Trophoblast cell (in vitro differentiated cells and primary cell): ENCODE results near the gene STK16.

ENCODE experiments used
- DNase-seq, 2 donors: peaks; one replicate each; pipeline ENCODE4 v3.0.0-alpha.2; 2016
- H2AFZ ChIP-seq: 2 replicates; pipeline ENCODE4 v1.6.1; 2013; ENCODE audit warnings: low read length, moderate library complexity, mild to moderate bottlenecking; ENCODE audit not compliant: insufficient read depth, poor library complexity
- H2AK5ac ChIP-seq: 2 replicates; pipeline ENCODE4 v1.6.1; 2013; ENCODE audit warnings: mild to moderate bottlenecking, low read length
- H2BK120ac ChIP-seq: 2 replicates; pipeline ENCODE4 v1.6.1; 2013; ENCODE audit warnings: low read length, mild to moderate bottlenecking, moderate library complexity; ENCODE audit not compliant: insufficient read depth, poor library complexity
- H2BK12ac ChIP-seq: 2 replicates; pipeline ENCODE4 v1.6.1; 2013; ENCODE audit warnings: mild to moderate bottlenecking, low read length, moderate library complexity
- H2BK5ac ChIP-seq: 2 replicates; pipeline ENCODE4 v1.6.1; 2013; ENCODE audit warnings: low read length, low read depth, moderate library complexity, mild to moderate bottlenecking; ENCODE audit not compliant: poor library complexity
- H3K14ac ChIP-seq: 2 replicates; pipeline ENCODE4 v1.6.1; 2013; ENCODE audit warnings: mild to moderate bottlenecking, low read length
- H3K18ac ChIP-seq: 2 replicates; pipeline ENCODE4 v1.6.1; 2013; ENCODE audit warnings: mild to moderate bottlenecking, low read length
- H3K23ac ChIP-seq: 2 replicates; pipeline ENCODE4 v1.6.1; 2013; ENCODE audit warnings: low read length
- H3K27ac ChIP-seq: 2 replicates; pipeline ENCODE4 v1.5.1; 2013; ENCODE audit warnings: low read depth, mild to moderate bottlenecking, inconsistent platforms, low read length, moderate library complexity
- H3K27me3 ChIP-seq: 2 replicates; pipeline ENCODE4 v1.6.1; 2013; ENCODE audit warnings: inconsistent platforms, mild to moderate bottlenecking, low read length, moderate library complexity; ENCODE audit not compliant: insufficient read depth
- H3K36me3 ChIP-seq, 2 experiments: 1 replicate in 1 of 2; 2 replicates in 1 of 2; pipeline ENCODE4 v1.6.1; 2013; ENCODE audit warnings: low read length in 2 of 2, mild to moderate bottlenecking in 2 of 2, moderate library complexity in 1 of 2; ENCODE audit not compliant: insufficient read depth in 2 of 2, control insufficient read depth in 1 of 2
- H3K4ac ChIP-seq: 2 replicates; pipeline ENCODE4 v1.6.1; 2013; ENCODE audit warnings: low read depth, mild to moderate bottlenecking, low read length, moderate library complexity
- H3K4me1 ChIP-seq, 2 experiments: 1 replicate in 1 of 2; 2 replicates in 1 of 2; pipeline ENCODE4 v1.6.1; 2013; ENCODE audit warnings: low read length in 2 of 2, mild to moderate bottlenecking in 2 of 2, moderate library complexity in 1 of 2; ENCODE audit not compliant: insufficient read depth in 2 of 2, control insufficient read depth in 1 of 2
- H3K4me2 ChIP-seq: 2 replicates; pipeline ENCODE4 v1.6.1; 2013; ENCODE audit warnings: inconsistent platforms, mild to moderate bottlenecking, low read length, moderate library complexity
- H3K4me3 ChIP-seq: 2 replicates; pipeline ENCODE4 v1.5.1; 2013; ENCODE audit warnings: mild to moderate bottlenecking, low read depth, low read length, inconsistent platforms
- H3K79me1 ChIP-seq: one replicate; pipeline ENCODE4 v1.6.1; 2013; ENCODE audit warnings: low read length
- H3K79me2 ChIP-seq: 2 replicates; pipeline ENCODE4 v1.6.1; 2013; ENCODE audit warnings: low read length, mild to moderate bottlenecking; ENCODE audit not compliant: control insufficient read depth, insufficient read depth, poor library complexity
- H3K9ac ChIP-seq: 2 replicates; pipeline ENCODE4 v1.6.1; 2013; ENCODE audit warnings: mild to moderate bottlenecking, low read length
- H3K9me3 ChIP-seq: 2 replicates; pipeline ENCODE4 v1.6.1; 2013; ENCODE audit warnings: low read depth, mild to moderate bottlenecking, control low read depth, inconsistent platforms, low read length; ENCODE audit not compliant: insufficient read depth
- H4K12ac ChIP-seq: 2 replicates; pipeline ENCODE4 v1.6.1; 2013; ENCODE audit warnings: low read depth, mild to moderate bottlenecking, low read length, moderate library complexity
- H4K8ac ChIP-seq: 2 replicates; pipeline ENCODE4 v1.6.1; 2013; ENCODE audit warnings: low read depth, mild to moderate bottlenecking, low read length, moderate library complexity
- H4K91ac ChIP-seq: one replicate; pipeline ENCODE4 v1.6.1; 2013; ENCODE audit warnings: low read depth, mild to moderate bottlenecking, low read length, moderate library complexity
- WGBS: extraction: QIAGEN DNeasy Blood & Tissue Kit; methylation state at CpG from one replicate; pipeline ENCODE4 v1.1.7; 2013; ENCODE audit warnings: missing lambda C conversion rate; ENCODE audit not compliant: insufficient read length, insufficient coverage; ENCODE audit errors: extremely low coverage; 5-methylcytosine and 5-hydroxymethylcytosine counted together

STK16 gene

GRCh38 chr2:219220652-219221402, 24.5 kb upstream of the STK16 start:
- H4K91ac ChIP-seq: no peak overlapping the region
- H3K14ac ChIP-seq: no peak overlapping the region
- no CpG with 5 or more reads among the region's 19 CpGs for WGBS

GRCh38 chr2:219221957-219222518, 23.2 kb upstream of the STK16 start:
- Histone ChIP-seq H3K27me3 (no peaks in the 10 kb centered on the region), H3K9ac (no peak overlapping the region), H4K91ac (no peak overlapping the region), H3K9me3 (no peaks in the 10 kb centered on the region), H3K4me1 (peaks cover 10 to 13% of the 10 kb centered on the region in 2 experiments), H4K12ac (no peak overlapping the region), H2BK120ac (no peak overlapping the region), H3K23ac (no peak overlapping the region), H3K79me1 (peaks cover 12% of the 10 kb centered on the region), H3K4me3 (no peak overlapping the region), H3K14ac (no peak overlapping the region), H2AFZ (no peak overlapping the region), H3K79me2 (peaks cover 8% of the 10 kb centered on the region), H4K8ac (no peak overlapping the region), H3K4ac (no peak overlapping the region), H2BK5ac (no peak overlapping the region), H2BK12ac (no peak overlapping the region), H3K18ac (no peak overlapping the region), H3K36me3 (peaks cover 59 to 63% of the 10 kb centered on the region in 2 experiments), H3K27ac (no peak overlapping the region), H2AK5ac (no peak overlapping the region), H3K4me2 (no peak overlapping the region)
- no CpG with 5 or more reads among the region's 16 CpGs for WGBS
- DNase-seq: no peak

More at GRCh38 chr2:219220652-219221402, 24.5 kb upstream of the STK16 start:
- no peak overlapping the region for H2BK12ac ChIP-seq
- H3K4me1 ChIP-seq: peaks cover 10 to 15% of the 10 kb centered on the region in 2 experiments
- H4K12ac ChIP-seq: no peak overlapping the region
- peaks cover 12% of the 10 kb centered on the region for H3K79me1 ChIP-seq
- no peak overlapping the region for H2AFZ ChIP-seq
- peaks cover 59 to 61% of the 10 kb centered on the region in 2 experiments for H3K36me3 ChIP-seq
- H2BK120ac ChIP-seq: no peak overlapping the region
- H3K23ac ChIP-seq: no peak overlapping the region
- no peak overlapping the region for H3K4me3 ChIP-seq
- DNase-seq: no peak
- no peak overlapping the region for H2BK5ac ChIP-seq
- no peaks in the 10 kb centered on the region for H3K27me3 ChIP-seq
- H2AK5ac ChIP-seq: no peak overlapping the region
- no peak overlapping the region for H3K9ac ChIP-seq
- H3K4me2 ChIP-seq: no peak overlapping the region
- H3K79me2 ChIP-seq: peaks cover 8% of the 10 kb centered on the region
- no peak overlapping the region for H3K18ac ChIP-seq
- no peaks in the 10 kb centered on the region for H3K9me3 ChIP-seq
- no peak overlapping the region for H3K27ac ChIP-seq
- H4K8ac ChIP-seq: no peak overlapping the region
- no peak overlapping the region for H3K4ac ChIP-seq

- H3K9me3 ChIP-seq: no peaks in the 10 kb centered on the region
- H3K23ac ChIP-seq: no peak overlapping the region
- no peak overlapping the region for H3K9ac ChIP-seq
- H3K4ac ChIP-seq: no peak overlapping the region
- H4K12ac ChIP-seq: no peak overlapping the region
- no peak overlapping the region for H4K91ac ChIP-seq
- peaks cover 59 to 63% of the 10 kb centered on the region in 2 experiments for H3K36me3 ChIP-seq
- no peak overlapping the region for H2AFZ ChIP-seq
- no peak overlapping the region for H3K4me3 ChIP-seq
- no peak overlapping the region for H4K8ac ChIP-seq
- H3K27me3 ChIP-seq: no peaks in the 10 kb centered on the region
- no peak overlapping the region for H2AK5ac ChIP-seq
- H3K14ac ChIP-seq: no peak overlapping the region
- WGBS: no CpG with 5 or more reads among the region's 31 CpGs
- H3K4me1 ChIP-seq: peaks cover 10 to 15% of the 10 kb centered on the region in 2 experiments
- no peak overlapping the region for H3K18ac ChIP-seq
- no peak for DNase-seq
- no peak overlapping the region for H2BK120ac ChIP-seq
- peaks cover 7% of the 10 kb centered on the region for H3K79me2 ChIP-seq
- H2BK5ac ChIP-seq: no peak overlapping the region
- H3K27ac ChIP-seq: no peak overlapping the region
- H2BK12ac ChIP-seq: no peak overlapping the region
- H3K4me2 ChIP-seq: no peak overlapping the region
- H3K79me1 ChIP-seq: peaks cover 6% of the 10 kb centered on the region
These were observed 21.3 kb upstream of the STK16 start for GRCh38 chr2:219223831-219224610.

- Histone ChIP-seq H3K9ac (no peak overlapping the region), H3K4ac (no peak overlapping the region), H3K27me3 (no peaks in the 10 kb centered on the region), H3K4me3 (no peak overlapping the region), H2BK12ac (no peak overlapping the region), H2BK120ac (no peak overlapping the region), H3K18ac (no peak overlapping the region), H3K23ac (no peak overlapping the region), H3K14ac (no peak overlapping the region), H2AK5ac (no peak overlapping the region), H2BK5ac (no peak overlapping the region), H3K9me3 (no peaks in the 10 kb centered on the region), H3K79me2 (peaks cover 11% of the 10 kb centered on the region), H4K12ac (no peak overlapping the region), H3K27ac (no peak overlapping the region), H3K4me2 (no peak overlapping the region), H3K79me1 (peaks cover 9% of the 10 kb centered on the region), H4K8ac (no peak overlapping the region), H3K4me1 (peaks cover 5 to 12% of the 10 kb centered on the region in 2 experiments), H2AFZ (no peak overlapping the region), H3K36me3 (peaks cover 53 to 56% of the 10 kb centered on the region in 2 experiments), H4K91ac (no peak overlapping the region)
- WGBS: no CpG with 5 or more reads among the region's 3 CpGs
- DNase-seq: no peak
These were observed 19.9 kb upstream of the STK16 start for GRCh38 chr2:219225350-219225749.
